Measurements from ENCODE around the gene PPP2R3B. TPM values are rescaled to one million over a fixed set of nuclear protein-coding genes. Genes with fewer than 3 reads are reported as not detected.
"Not testable (repeated sequence)": the region's sequence is repeated elsewhere in the genome, so short reads cannot be mapped to it uniquely, and the experiment has no call there.

The PPP2R3B gene
- polyA plus RNA-seq, 4 donors = 19.7 to 36.5 (median 28.3) TPM

- no peak for DNase-seq (ENCODE audit: low read depth in 4 of 4, low spot score in 2 of 4)
Measured at GRCh38 chrX:405149-405548, 18.4 kb upstream of the PPP2R3B start.

DNA sequence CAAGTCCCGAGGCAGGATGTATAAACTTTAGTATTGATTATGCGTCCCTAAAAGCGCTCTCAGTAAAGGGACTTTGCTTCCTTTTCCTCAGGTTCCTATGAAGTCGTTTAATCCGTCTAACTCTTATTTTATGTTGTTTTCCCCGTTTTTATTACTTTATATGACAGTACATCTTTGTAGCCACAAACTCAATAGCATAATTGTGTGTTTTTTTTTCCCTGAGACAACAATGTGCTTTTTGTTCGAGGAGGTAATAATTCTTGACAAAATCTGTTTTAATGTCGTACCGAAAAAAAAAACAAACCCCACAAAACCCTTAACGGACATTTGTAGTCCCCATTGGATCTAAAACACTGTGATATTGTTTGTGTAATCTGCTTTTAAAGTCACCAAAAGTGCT lies 17.9 kb upstream of the PPP2R3B start:
- DNase-seq (ENCODE audit: low read depth in 4 of 4, low spot score in 2 of 4) = no peak

DNA sequence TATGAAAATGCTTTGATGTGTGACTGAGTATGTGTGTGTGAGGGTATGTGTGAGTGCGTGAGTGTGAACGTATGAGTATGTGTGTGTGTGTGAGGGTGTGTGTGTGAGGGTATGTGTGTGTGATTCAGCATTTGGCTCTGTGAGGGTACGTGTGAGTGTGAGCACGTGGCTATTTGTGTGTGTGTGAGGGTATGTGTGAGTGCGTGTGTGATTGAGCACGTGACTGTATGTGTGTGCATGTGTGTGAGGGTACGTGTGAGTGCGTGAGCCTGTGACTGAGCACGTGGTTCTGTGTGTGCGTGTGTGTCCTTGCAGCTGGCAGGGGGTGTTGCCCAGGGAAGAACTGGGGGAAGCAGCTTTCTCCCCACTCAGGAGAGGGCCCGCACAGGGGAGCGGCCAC lies 16.1 kb upstream of the PPP2R3B start:
- no peak for DNase-seq (ENCODE audit: low read depth in 4 of 4, low spot score in 2 of 4)

DNA sequence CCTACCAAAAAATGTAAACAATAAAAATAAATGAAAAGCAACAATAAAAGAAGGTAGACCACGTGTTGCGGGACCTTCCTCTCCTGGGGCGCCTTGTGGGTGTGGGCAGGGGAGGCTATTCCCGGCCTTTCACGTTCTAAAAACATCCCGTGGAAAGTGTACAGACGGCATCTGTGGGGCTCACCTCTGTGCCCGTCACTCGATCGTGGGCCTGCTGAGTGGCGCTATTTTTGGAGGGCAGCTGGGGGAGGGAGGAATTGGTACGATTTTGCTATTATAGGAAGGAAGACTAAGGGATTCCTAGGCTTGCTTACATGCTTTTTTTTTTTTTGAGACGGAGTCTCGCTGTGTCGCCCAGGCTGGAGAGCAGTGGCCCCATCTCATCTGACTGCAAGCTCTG lies 13.6 kb upstream of the PPP2R3B start:
- no peak for DNase-seq (ENCODE audit: low read depth in 4 of 4, low spot score in 2 of 4)

DNA sequence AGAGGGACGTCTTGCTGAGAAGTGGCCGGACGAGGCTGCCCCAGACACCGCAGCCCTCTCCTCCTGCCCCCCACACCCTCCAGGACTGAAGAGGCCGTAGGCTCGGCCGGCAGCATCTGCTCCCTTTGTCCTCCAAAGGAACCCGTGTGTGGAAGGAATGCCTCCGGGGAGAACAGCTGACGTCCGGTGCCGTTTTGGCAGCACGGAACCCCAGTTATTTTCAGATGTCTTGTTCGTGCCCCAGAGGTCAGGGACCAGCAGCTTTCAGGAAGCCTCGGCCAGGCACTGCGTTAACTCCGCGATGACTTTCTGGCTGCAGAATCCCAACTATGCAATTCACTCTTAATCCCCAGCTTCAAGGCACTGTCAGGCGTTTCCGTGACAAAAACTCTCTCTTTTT lies 10.9 kb upstream of the PPP2R3B start:
- no peak for DNase-seq (ENCODE audit: low read depth in 4 of 4, low spot score in 2 of 4)

- no peak for DNase-seq (ENCODE audit: low read depth in 4 of 4, low spot score in 2 of 4)
Measured at GRCh38 chrX:394830-395229, 8.1 kb upstream of the PPP2R3B start.

DNA sequence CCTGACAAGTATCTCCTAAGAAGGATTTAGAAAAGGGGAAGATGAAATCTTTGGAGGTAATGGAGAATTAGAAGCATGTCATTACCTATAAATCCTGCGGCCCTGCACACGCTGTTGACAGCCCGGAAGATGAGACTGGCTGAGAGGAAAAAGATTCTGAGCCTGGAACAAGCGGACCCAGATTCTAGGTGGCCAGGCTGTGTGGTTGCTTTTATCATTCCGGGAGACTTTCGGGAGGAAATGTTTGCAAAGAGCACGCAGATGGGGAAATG lies 5.8 kb upstream of the PPP2R3B start:
- no peak for DNase-seq (ENCODE audit: low read depth in 4 of 4, low spot score in 2 of 4)

DNA sequence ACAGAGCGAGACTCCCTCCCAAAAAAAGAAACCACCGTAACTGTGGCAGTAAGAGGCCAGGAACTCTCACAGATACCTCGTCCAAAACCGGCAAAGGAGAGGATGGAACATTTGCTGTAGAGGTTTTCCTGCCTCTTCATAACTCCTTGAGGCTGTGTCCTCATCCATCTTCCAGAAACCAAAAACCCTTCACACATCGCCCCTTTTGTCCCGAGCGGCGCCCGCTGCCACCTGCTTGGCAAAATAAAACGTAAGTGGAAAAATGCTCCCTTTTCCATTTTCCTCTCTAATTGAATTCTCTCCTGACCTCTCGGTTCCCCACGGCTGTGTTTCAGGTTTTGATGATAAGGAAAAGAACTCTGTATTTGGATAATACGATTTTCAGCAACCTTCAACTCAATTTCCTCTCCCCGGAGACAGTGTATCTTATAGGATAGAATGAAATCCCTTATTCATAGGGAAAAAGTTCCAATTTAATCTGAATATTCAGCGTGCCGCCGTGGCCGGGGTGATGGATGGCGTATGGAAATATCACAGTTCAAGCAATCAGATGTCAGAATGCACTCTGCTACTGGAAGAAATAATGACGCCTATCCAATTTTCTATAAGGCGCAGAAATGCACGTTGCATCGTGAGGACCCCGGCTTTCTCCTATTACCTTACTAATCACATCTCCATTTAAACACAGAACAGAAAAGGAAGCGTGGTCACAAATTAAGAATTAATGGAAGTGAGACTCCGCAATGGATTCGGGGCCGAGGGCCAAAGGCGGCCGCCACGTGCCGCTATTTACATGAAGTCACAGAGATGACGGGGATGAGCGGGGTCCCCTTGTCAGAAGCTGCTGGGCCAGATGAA lies 5.2 kb upstream of the PPP2R3B start:
- DNase-seq (ENCODE audit: low read depth in 4 of 4, low spot score in 2 of 4) = no peak

GRCh38 chrX:390459-390858 lies 3.8 kb upstream of the PPP2R3B start:
- DNase-seq (ENCODE audit: low read depth in 4 of 4, low spot score in 2 of 4) = no peak

- DNase-seq (ENCODE audit: low read depth in 4 of 4, low spot score in 2 of 4) = no peak
Measured at GRCh38 chrX:389021-389441, 2.3 kb upstream of the PPP2R3B start.

DNA sequence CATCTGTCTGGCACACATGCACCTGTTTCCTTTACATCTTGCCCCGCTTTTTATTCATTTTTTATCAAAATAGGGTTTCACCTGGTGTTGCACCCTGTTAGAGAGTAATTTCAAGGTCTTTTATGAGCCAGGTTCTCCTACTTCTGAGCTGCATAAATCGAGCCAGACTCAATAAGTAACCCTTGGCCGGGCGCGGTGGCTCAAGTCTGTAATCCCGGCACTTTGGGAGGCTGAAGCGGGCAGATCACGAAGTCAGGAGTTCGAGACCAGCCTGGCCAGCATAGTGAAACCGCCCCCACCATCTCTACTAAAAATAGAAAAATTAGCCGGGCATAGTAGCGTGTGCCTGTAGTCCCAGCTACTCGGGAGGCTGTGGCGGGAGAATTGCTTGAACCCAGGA lies 1.0 kb upstream of the PPP2R3B start:
- DNase-seq (ENCODE audit: low read depth in 4 of 4, low spot score in 2 of 4) = no peak

GRCh38 chrX:386239-386767 lies 404 bp downstream of the PPP2R3B start:
- no peak for DNase-seq (ENCODE audit: low read depth in 4 of 4, low spot score in 2 of 4)

DNA sequence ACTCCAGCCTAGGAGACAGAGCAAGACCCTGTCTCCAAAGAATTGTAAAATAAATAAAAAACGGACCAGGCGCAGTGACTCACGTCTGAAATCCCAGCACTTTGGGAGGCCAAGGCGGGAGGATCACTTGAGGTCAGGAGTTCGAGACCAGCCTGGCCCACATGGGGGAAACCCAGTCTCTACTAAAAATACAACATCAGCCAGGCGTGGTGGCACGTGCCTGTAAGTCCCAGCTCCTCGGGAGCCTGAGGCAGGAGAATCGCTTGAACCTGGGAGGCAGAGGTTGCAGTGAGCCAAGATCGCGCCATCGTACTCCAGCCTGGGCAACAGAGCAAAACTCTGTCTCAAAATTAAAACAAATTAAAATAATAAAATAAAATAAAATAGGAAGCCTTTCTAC lies 971 bp downstream of the PPP2R3B start:
- DNase-seq (ENCODE audit: low read depth in 4 of 4, low spot score in 2 of 4) = not testable (repeated sequence)

- DNase-seq (ENCODE audit: low read depth in 4 of 4, low spot score in 2 of 4) = no peak
Measured at GRCh38 chrX:384861-385260, 1.8 kb downstream of the PPP2R3B start.

- DNase-seq (ENCODE audit: low read depth in 4 of 4, low spot score in 2 of 4) = no peak
Measured at GRCh38 chrX:378443-378842, 8.3 kb downstream of the PPP2R3B start.

GRCh38 chrX:376206-376605 lies 10.5 kb downstream of the PPP2R3B start:
- not testable (repeated sequence) for DNase-seq (ENCODE audit: low read depth in 4 of 4, low spot score in 2 of 4)

DNA sequence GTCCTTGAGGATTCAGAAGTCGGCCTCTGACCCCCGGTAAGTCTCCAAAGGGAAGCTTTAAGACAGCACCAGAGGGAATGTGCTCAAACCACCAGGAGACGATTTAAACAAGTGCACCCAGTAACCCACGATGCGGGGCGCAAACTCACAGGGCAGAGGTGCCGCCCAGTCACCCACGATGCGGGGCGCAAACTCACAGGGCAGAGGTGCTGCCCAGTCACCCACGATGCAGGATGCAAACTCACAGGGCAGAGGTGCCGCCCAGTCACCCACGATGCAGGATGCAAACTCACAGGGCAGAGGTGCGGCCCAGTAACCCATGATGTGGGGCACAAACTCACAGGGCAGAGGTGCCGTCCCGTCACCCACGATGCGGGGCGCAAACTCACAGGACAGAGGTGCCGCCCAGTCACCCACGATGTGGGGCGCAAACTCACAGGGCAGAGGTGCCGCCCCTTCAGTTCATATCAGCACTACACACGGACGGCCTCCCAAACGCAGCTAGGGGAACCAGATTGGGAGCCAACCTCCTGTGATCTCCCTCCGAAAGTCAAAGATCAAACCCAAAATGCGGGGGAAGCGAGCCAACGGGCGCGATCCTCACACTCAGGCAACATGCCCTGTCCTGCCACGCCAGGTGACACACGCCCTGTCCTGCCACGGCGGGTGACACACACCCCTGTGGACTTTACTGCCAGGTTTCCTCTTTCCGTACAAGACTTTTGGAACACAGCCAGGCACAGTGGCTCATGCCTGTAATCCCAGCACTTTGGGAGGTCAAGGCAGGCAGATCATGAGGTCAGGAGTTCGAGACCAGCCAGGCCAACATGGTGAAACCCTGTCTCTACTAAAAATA lies 11.3 kb downstream of the PPP2R3B start:
- DNase-seq (ENCODE audit: low read depth in 4 of 4, low spot score in 2 of 4) = no peak

- no peak for DNase-seq (ENCODE audit: low read depth in 4 of 4, low spot score in 2 of 4)
Measured at GRCh38 chrX:374596-374995, 12.1 kb downstream of the PPP2R3B start.

DNA sequence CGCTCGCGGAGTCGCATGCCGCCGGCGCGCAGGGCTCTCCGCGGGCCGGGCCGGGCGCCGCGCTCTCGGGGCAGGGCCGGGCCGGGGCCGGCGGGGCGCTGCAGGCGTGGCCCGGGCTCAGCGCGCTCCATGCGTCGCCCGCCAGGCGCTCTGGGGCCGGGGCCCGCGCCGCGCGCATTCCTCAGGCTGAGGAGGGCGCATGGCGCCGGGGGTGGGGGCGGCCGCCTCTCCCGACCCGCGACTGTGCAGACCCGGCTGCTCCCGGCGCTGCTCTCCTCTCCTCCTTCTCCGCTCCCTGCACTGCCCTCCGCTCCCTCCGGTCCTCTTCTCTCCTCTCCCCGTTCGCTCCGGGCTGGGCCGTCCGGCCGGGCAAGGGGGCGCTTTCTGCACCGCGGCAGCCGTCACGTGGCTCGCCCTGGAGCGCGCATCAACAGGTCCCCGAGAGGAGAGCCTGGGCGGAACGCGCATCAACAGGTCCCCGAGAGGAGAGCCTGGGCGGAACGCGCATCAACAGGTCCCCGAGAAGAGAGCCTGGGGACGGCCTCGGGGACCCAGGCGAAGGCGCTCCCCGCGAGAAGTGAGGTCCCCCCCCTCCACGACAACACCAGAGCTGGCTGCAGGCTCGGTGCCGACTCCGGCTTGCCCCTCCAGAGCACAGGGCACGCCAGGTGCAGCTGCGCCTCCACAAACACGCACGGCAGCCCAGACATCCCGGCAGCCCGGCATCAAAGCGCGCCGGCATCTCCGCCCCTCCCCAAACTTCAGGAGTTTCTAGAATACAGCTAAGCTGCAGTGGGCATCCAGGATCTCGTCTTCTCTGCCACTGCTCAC lies 12.9 kb downstream of the PPP2R3B start:
- no peak for DNase-seq (ENCODE audit: low read depth in 4 of 4, low spot score in 2 of 4)

GRCh38 chrX:372856-373640 lies 13.7 kb downstream of the PPP2R3B start:
- DNase-seq (ENCODE audit: low read depth in 4 of 4, low spot score in 2 of 4) = no peak

Data from left renal cortex interstitium (tissue), 4 donors.